ENCODE measurements around the gene SH3RF3.
A peak's percentile ranks its signal among the peaks of the same experiment; 100 is the strongest.
"Not testable (repeated sequence)": the region's sequence is repeated elsewhere in the genome, so short reads cannot be mapped to it uniquely, and the experiment has no call there.

Gene SH3RF3

DNA sequence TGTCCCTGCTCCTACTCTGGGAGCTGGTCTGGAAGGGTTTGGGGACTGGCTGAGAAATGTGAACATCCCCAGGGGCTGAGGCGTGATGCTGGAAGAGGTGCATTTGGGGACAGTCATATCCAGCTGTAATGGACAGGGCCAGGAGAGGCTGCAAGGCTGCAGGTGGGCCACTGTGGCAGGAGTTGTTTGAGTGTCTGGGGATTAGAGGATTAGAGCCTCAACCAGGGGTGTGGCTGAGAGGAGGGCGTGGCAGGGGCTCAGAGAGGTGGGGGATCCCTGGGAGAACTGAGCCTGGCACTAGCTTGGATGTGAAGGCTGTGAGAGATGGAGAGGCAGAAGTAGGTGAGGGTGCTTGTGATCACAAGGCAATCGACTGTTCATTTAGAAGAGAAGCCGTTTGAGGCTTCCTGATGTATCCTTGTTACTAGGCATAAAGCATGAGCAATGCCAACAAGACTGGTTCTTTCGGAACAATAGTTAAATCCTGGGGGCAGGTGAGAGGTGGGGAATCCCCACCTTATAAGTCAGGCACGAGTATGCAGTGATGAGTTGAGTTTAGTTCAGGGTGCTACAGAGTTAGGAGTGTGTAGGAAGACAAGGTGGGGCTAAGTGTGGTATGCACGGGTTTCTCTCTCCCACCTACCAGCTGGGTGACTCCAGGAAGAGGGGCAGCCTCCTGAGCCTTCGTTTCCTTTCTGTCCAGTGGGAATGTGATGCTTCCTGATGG is 31.9 kb downstream of the SH3RF3 start:
- no peak for DNase-seq

DNA sequence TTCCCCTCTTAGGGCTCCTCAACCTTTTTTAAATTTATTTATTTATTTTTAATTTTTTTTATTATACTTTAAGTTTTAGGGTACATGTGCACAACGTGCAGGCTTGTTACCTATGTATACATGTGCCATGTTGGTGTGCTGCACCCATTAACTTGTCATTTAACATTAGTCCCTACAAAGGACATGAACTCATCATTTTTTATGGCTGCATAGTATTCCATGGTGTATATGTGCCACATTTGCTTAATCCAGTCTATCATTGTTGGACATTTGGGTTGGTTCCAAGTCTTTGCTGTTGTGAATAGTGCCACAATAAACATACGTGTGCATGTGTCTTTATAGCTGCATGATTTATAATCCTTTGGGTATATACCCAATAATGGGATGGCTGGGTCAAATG is 33.4 kb downstream of the SH3RF3 start:
- not testable (repeated sequence) for DNase-seq

GRCh38 chr2:109162999-109163398 is 34.0 kb downstream of the SH3RF3 start:
- DNase-seq, result peak; percentile 12 to 59 (median 38)

DNA sequence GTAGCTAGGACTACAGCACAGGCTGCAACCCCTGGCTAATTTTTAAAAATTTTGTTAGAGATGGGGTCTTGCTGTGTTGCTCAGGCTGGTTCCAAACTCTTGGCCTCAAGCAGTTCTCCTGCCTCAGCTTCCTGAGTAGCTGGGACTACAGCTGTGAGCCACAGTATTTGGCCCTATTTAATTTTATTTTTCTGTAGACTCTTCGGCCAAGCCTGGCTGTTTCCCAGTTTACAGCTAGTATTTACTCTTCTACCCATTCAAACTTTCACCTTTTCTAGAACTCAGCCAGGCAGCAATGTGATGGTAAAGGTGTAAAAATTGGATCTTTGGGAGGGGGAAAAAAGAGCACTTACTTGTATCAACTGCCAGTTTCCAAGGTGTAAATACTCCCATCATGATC is 35.3 kb downstream of the SH3RF3 start:
- DNase-seq, result no peak

DNA sequence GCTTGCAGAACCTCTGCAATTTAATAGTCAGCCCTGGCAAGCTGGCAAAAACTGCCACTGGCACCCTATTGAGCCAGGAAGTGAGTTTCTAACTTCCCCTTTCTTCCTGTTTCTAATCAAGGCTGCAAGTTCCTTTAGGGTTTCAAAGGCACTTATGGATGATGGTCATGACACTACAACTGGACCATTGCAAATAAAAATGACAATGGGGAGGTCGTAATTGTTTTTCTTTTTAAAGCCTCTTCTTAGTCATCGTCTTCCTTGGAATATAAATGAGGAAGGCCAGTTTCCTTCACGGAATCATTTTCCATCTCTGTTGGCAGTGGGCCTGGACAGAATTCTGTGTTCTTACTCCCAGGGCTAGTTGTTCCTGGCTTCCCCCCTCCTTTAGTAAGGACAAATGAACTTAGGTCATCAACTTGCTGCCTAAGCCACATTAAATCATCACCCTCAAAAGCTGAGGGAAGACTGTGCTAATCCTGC is 35.8 kb downstream of the SH3RF3 start:
- no peak for DNase-seq

- peak in 1 of 3 experiments; percentile 59 for DNase-seq
These were observed 37.8 kb downstream of the SH3RF3 start for GRCh38 chr2:109166811-109167210.

DNA sequence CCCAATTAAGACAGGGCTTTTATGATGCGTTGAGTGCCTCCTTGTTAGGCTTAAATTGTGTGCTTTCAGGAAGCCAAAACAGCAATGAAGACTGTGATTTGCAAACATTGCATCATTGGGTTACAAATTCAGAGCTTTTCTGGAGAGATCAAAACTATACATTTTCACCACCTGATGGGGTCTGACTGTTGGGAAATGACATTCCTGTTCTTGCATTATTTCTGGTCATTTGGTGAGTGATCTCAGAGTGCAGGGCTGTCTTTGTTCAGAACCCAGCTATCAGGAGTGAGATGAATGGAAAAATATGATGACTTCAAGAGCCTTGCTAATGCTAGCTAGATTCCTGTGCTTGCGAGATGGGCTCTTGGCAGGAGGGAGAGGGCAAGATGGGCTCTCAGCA is 39.1 kb downstream of the SH3RF3 start:
- DNase-seq, result no peak

- DNase-seq, result no peak
These were observed 39.7 kb downstream of the SH3RF3 start for GRCh38 chr2:109168716-109169115.

DNA sequence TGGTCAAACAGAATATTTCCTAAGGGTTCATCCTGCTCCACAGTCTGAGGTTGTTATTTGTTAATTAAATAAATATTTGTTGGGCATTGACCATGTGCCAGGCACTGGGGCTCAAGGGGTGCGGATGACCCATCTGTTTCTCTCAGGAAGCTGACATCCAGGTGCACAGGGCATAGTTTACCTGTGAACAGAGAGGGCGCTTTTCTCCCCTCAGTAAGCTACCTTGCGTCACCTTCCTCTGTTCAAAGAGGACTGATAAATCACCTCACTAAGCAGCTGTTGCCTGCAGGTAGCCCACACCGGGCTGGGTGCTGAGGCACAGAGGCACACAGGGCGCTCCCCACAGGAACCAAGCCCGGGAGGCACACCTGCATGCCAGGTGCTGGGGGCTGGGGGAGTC is 41.6 kb downstream of the SH3RF3 start:
- DNase-seq, result peak in 1 of 3 experiments; percentile 6

DNA sequence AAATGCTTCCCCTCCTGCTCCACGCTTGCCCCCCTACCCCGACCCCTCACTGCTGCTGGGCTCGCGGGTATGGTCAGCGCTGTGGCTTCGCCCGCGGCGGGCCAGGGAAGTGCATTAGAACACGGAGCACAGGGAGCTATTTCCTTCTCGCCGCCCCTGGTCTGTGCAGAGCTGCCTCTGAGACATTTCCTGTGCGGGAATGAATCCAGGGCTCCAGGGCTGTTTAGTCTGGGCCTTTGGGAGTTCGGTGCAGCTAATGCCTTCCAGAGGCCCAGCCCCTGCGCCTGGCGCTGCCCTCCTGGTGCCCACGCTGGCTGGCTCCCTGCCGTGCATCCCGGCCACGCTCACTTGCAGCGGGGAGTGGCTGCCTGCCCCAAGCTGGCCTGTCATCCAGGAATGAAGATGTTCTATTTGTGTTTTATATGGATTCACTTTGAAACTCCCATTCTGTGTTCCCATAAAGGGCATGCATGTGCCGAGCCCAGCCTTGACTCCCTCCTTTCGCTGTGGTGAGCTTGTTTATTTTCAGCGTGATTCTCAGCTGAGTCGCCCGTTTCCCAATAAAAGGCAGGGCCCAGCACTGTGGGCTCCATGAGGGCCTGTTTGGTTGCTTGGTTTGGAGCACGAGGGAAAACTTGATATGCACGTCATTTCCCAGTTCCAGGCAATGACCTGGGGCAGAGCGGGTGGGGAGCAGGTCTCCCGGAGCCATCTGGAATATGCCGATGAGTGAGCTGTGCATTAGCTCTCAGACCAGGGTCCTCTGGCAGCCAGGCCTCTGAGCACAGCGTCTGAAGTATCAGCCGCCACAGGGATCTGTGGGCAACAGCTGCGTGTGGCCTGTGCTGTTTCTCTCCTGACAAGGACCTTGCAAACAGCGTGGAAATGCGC is 42.7 kb downstream of the SH3RF3 start:
- DNase-seq, result peak in 1 of 3 experiments; percentile 27

DNA sequence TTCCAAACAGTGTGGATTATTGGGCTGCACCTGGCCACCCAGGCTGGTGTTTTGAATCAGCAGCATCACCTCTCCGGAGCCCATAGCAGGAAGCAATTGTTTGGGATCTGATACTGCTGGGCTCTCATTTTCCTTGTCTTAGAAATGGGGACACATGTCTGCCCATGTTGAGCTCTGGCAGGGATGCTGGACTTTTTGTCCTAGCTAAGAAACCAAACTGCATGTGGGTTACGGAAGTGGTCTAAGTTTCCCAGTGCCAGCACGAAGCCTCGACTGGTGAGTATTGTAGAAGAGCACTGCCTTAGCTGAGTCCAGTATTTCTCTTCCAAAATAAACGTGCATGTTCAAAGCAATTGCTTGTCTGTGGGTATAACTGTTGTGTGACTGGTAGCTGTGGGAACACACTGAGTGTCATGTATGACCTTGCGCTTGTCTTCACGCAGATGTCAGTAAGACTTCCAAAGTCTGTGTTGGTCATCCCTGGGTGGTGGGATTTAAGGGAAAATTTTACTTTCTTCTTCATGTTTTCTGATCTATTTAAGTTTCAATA is 43.6 kb downstream of the SH3RF3 start:
- no peak for DNase-seq

DNA sequence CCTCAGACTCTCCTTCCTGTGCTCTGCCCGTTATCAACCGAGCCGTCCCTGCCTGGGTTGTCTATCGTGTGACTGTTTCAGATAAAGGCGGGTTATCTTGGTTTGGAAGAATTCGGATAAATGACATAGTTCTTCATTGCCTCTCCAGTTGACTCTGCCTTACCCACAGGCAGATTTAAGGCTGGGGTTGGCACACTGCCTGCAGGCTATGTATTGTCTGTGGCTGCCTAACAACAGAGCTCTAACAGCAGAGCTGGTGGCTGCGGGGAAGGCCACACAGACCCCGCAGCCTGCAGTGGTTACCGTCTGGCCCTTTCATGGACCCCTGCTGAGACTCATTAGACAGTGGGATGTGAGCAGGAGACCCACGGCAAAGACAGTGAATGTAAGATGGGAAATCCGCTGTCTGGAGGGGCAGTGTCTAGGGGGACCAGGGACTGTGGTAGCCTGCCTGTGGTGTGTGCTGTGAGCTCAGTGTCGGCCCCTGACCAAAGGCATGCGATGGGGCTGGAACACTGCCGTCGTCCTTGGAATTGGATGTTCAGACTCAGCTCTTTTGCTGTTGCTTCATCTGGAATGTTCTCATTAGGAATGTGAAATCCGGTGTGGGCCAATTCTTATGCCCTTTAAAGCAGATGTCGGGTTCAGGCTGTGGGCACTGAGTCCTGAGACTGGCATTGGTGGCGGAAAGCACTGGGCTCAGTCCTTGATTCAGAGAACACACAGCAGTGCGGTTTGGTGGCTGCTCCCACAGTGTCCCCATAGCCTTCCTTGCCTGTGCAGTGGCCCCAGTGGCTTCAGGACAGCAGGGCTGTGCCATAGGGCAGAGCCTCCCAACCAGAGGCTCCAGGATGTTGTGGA is 44.5 kb downstream of the SH3RF3 start:
- peak in 1 of 3 experiments; percentile 51 for DNase-seq

GRCh38 chr2:109174214-109174613 is 45.2 kb downstream of the SH3RF3 start:
- DNase-seq, result no peak

- no peak for DNase-seq
These were observed 45.8 kb downstream of the SH3RF3 start for GRCh38 chr2:109174626-109175349.

DNA sequence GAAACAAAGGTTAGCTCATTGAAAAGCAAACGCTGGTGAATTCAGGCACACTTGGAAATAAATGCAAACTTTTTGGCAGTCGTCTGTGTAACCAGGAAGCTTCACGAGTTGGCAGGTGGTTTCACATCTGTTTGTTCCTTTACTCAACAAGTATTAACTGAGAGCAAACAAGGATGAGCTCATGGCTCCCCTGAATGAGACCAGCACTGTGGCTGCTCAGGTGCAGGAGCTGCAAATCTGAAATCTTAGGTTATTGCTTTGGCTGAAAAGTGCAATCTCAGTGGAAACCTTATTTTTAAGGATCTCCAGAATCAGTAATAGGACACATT is 46.3 kb downstream of the SH3RF3 start:
- no peak for DNase-seq

GRCh38 chr2:109176928-109177327 is 47.9 kb downstream of the SH3RF3 start:
- peak in 1 of 3 experiments; percentile 3 for DNase-seq

GRCh38 chr2:109177635-109178034 is 48.6 kb downstream of the SH3RF3 start:
- peak in 1 of 3 experiments; percentile 21 for DNase-seq

DNA sequence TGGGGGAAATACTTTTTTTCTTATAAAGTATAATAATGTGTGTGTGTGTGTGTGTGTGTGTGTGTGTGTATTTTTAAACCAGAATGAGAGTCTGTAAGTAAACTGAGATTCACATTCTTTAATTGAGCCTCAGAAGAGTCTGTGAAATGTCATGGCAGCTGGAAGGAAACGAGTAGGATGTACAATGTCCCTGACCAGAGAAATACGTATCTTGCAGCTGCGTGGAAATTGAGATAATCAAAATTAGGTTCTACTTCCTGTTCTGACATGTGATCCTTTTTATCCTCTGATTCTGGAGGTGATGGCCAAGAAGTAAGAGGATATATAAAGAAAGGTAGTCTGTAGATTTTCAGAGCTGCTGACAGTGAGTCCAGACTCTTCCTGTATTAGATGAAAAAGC is 50.0 kb downstream of the SH3RF3 start:
- DNase-seq, result no peak

DNA sequence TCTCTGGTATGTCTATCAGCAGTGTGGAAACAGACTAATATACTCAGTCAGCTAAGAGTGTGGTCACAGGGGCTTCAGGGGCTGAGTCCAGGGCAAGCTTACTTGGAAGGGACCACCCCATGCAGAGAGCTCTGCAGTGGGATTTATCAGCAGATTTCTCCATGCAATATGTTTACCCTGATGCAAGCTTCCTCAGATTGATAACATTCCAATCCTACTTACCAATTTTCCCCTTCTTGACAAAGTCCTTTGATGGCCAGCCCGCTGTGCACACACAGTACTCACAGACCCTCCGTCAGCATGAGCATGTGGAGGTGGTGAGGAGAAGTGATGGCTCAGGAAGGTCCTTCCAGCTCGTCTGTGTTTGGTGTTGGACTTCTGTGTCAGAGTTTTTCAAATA is 51.8 kb downstream of the SH3RF3 start:
- DNase-seq, result no peak

DNA sequence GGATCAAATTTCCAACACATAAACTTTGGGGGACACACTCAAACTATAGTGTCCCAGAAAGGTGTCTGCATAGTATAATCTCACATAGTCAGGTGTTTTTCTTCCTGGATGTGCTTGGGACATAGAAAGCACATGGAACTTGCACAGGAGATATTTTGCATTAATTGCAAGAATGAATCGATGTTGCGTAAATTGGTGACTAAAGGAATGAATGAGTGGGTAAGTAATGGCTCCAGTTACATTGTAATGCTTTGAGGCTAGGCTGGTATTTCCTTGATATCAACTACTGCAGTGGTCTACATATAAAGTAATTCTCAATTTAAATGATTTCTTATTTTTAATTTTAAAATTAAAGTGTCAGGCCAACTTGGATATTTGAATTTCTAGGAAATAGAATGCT is 53.4 kb downstream of the SH3RF3 start:
- no peak for DNase-seq

DNA sequence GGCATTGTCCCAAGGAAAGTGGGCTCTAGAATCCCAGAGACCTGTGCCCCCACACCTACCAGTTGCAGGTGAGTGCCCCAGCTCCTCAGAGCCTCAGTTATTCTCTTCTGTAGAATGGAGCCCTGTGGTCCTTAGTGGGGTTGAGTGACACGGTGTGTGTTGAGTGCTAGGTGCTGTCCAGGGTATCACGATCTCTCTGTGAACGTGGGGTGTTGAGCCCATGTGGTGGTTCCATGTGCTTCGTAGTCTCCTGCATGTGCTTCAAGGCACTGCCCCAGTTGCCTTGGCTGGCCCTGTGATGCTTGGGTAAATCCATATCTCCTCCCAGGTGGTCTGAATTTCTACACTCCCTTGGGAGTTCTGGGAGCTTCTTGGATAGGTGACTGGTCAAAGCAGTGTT is 54.9 kb downstream of the SH3RF3 start:
- DNase-seq, result no peak

DNA sequence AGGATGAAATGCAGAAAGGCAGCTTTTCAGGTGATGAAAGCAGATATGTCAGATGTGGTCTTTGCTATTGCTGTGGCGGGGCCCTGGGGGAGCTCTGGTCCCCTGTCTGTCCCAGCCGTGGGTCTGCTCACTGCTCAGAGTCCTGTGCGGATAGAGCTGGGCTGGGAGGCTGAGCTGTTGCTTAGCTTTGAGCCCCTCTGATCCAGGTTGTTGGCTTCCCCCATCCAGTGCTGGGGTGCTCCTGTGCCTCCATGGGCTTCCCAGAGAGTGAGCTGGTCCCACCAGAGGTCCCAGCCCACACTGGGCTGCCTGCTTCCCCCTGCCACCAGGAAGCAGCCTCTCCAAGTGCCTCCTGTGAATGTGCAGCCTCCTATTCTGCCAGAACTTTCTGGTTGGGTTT is 55.4 kb downstream of the SH3RF3 start:
- no peak for DNase-seq

All from NCI-H1417 (cell line).